Measurements from ENCODE around the gene MKRN2OS.
"Not testable (repeated sequence)": the region's sequence is repeated elsewhere in the genome, so short reads cannot be mapped to it uniquely, and the experiment has no call there.

The MKRN2OS gene

GRCh38 chr3:12549971-12550760, 4.9 kb upstream of the MKRN2OS start:
- no peak for TF ChIP-seq CTCF (IDR thresholded peaks at IDR 0.05; ENCODE audit: insufficient read depth, low read length)
- TF ChIP-seq POLR2AphosphoS5 (IDR thresholded peaks at IDR 0.05; ENCODE audit: low read depth) = no peak
- no peak for TF ChIP-seq REST (IDR thresholded peaks at IDR 0.05; ENCODE audit: insufficient replicate concordance, low read depth)
- TF ChIP-seq SPI1 (IDR thresholded peaks at IDR 0.05; ENCODE audit: borderline replicate concordance, low read depth) = no peak
- no peak for TF ChIP-seq GABPA (IDR thresholded peaks at IDR 0.05; ENCODE audit: low read depth)
- no peak overlapping the region for H3K27ac ChIP-seq (replicated peaks)
- H3K4me3 ChIP-seq (replicated peaks; ENCODE audit: insufficient read depth, low read length) = no peak overlapping the region
- no peaks in the 10 kb centered on the region for H3K27me3 ChIP-seq (ENCODE audit: insufficient read depth, poor library complexity, severe bottlenecking)
- DNase-seq (ENCODE audit: low read depth in 1 of 2, low spot score in 1 of 2) = no peak

- Histone ChIP-seq H3K27ac (replicated peaks) (no peak overlapping the region), H3K4me3 (replicated peaks; ENCODE audit: insufficient read depth, low read length) (no peak overlapping the region), H3K27me3 (ENCODE audit: insufficient read depth, poor library complexity, severe bottlenecking) (no peaks in the 10 kb centered on the region)
- TF ChIP-seq POLR2AphosphoS5 (IDR thresholded peaks at IDR 0.05; ENCODE audit: low read depth) (no peak), GABPA (IDR thresholded peaks at IDR 0.05; ENCODE audit: low read depth) (no peak), REST (IDR thresholded peaks at IDR 0.05; ENCODE audit: insufficient replicate concordance, low read depth) (no peak), SPI1 (IDR thresholded peaks at IDR 0.05; ENCODE audit: borderline replicate concordance, low read depth) (no peak), CTCF (IDR thresholded peaks at IDR 0.05; ENCODE audit: insufficient read depth, low read length) (no peak)
- no peak for DNase-seq (ENCODE audit: low read depth in 1 of 2, low spot score in 1 of 2)
These were observed 437 bp downstream of the MKRN2OS start for GRCh38 chr3:12544652-12545472.

- H3K27me3 ChIP-seq (ENCODE audit: insufficient read depth, poor library complexity, severe bottlenecking); H3K27ac ChIP-seq (replicated peaks); DNase-seq (ENCODE audit: low read depth in 1 of 2, low spot score in 1 of 2); H3K4me3 ChIP-seq (replicated peaks; ENCODE audit: insufficient read depth, low read length): not testable (repeated sequence)
These were observed 1.8 kb downstream of the MKRN2OS start for GRCh38 chr3:12543497-12543896.

- Histone ChIP-seq H3K27me3 (ENCODE audit: insufficient read depth, poor library complexity, severe bottlenecking) (no peaks in the 10 kb centered on the region), H3K27ac (replicated peaks) (no peak overlapping the region), H3K4me3 (replicated peaks; ENCODE audit: insufficient read depth, low read length) (no peak overlapping the region)
- no peak for TF ChIP-seq POLR2AphosphoS5 (IDR thresholded peaks at IDR 0.05; ENCODE audit: low read depth)
- TF ChIP-seq SPI1 (IDR thresholded peaks at IDR 0.05; ENCODE audit: borderline replicate concordance, low read depth) = no peak
- TF ChIP-seq GABPA (IDR thresholded peaks at IDR 0.05; ENCODE audit: low read depth) = no peak
- no peak for TF ChIP-seq CTCF (IDR thresholded peaks at IDR 0.05; ENCODE audit: insufficient read depth, low read length)
- TF ChIP-seq REST (IDR thresholded peaks at IDR 0.05; ENCODE audit: insufficient replicate concordance, low read depth) = no peak
- no peak for DNase-seq (ENCODE audit: low read depth in 1 of 2, low spot score in 1 of 2)
These were observed 3.7 kb downstream of the MKRN2OS start for GRCh38 chr3:12541625-12542024.
